Upper lobe of left lung (tissue), 6 donors: ENCODE data around the gene WFIKKN1. TPM values are rescaled to one million over a fixed set of nuclear protein-coding genes. Genes with fewer than 3 reads are reported as not detected.

Experiments used
- ATAC-seq, 2 donors: fragments of 200-7000 bp; cut with Tn5 transposase; one replicate each; pipeline ENCODE4 v1.9.1; 2022; ENCODE audit warnings: mild to moderate bottlenecking in 2 of 2, moderate library complexity in 2 of 2; ENCODE audit not compliant: low FRiP score in 2 of 2
- DNase-seq, 2 donors: peaks; one replicate each; pipeline ENCODE4 v3.0.0-alpha.2; 2019 to 2020
- H3K27ac ChIP-seq, 4 donors: fragments of 200-600 bp; sonication (generic); one replicate each; pipeline ENCODE4 v1.5.1; 2016 to 2019
- H3K27me3 ChIP-seq, 4 donors: fragments of 200-600 bp; sonication (generic); one replicate each; pipeline ENCODE4 v1.5.1; 2017 to 2019
- H3K36me3 ChIP-seq, 4 donors: fragments of 200-600 bp; sonication (generic); one replicate each; pipeline ENCODE4 v1.5.1; 2016 to 2019
- H3K4me1 ChIP-seq, 4 donors: fragments of 200-600 bp; sonication (generic); one replicate each; pipeline ENCODE4 v1.5.1; 2018 to 2019
- H3K4me3 ChIP-seq, 4 donors: fragments of 200-600 bp; sonication (generic); one replicate each; pipeline ENCODE4 v1.5.1; 2017 to 2019; ENCODE audit warnings: mild to moderate bottlenecking in 2 of 4, moderate library complexity in 1 of 4
- H3K9me3 ChIP-seq, 4 donors: fragments of 200-600 bp; sonication (generic); one replicate each; pipeline ENCODE4 v1.5.1; 2018 to 2019
- CTCF ChIP-seq, 6 experiments: fragments of 450-650 bp in 4 of 6; fragments of 200-600 bp in 2 of 6; sonication (generic) in 2 of 6; IDR thresholded peaks; one replicate each; pipeline ENCODE4 v1.5.1; 2016 to 2019; ENCODE audit warnings: antibody characterized with exemption in 6 of 6
- EP300 ChIP-seq, 4 donors: sonication (generic); formaldehyde crosslinking; IDR thresholded peaks; one replicate each; pipeline ENCODE4 v1.5.1; 2017; ENCODE audit warnings: antibody characterized with exemption in 4 of 4, control low read depth in 2 of 4
- POLR2A ChIP-seq, 4 donors: fragments of 450-650 bp; IDR thresholded peaks; one replicate each; pipeline ENCODE4 v1.5.1; 2016 to 2017; ENCODE audit warnings: antibody characterized with exemption in 4 of 4, mild to moderate bottlenecking in 2 of 4
- POLR2AphosphoS5 ChIP-seq, 2 donors: sonication (generic); formaldehyde crosslinking; IDR thresholded peaks; one replicate each; pipeline ENCODE4 v1.5.1; 2017; ENCODE audit warnings: antibody characterized with exemption in 2 of 2
- WGBS, 2 donors: methylation state at CpG; one replicate each; pipeline ENCODE4 v1.1.5; 2017 to 2018; 5-methylcytosine and 5-hydroxymethylcytosine counted together
- total RNA-seq, 6 donors: library from RNA; depleted of rRNA in 4 of 6; stranded (reverse); fragments of >200 nt in 4 of 6; gene quantifications; one replicate each; pipeline versions ENCODE4 v1.1.0 to v1.2.1, GENCODE V29; 2016 to 2021
- donor health status: DM: no; HTN: no; CAD: no; lungs with moderate emphysema.
- donor health status: DM: no; HTN: yes; CAD: no; lungs with severe emphysema.

Gene WFIKKN1
- total RNA-seq, 6 donors from 2014 or later, result 1.7 to 16.8 (median 5.8) TPM

- no peak for TF ChIP-seq POLR2AphosphoS5 (IDR thresholded peaks at IDR 0.05)
- TF ChIP-seq POLR2A (IDR thresholded peaks at IDR 0.05), result peak in 1 of 4 donors; percentile 18
- no peak for TF ChIP-seq EP300 (IDR thresholded peaks at IDR 0.05)
- no peak for TF ChIP-seq CTCF (IDR thresholded peaks at IDR 0.05)
- DNase-seq, result no peak
- Histone ChIP-seq H3K27me3 (no peaks in the 10 kb centered on the region), H3K9me3 (no peaks in the 10 kb centered on the region), H3K36me3 (peaks cover 0 to 4% (median under 1%) of the 10 kb centered on the region in 4 donors), H3K4me3 (peak overlapping the region in 3 of 4 donors; percentile 69 to 96 (median 93)), H3K27ac (peak overlapping the region; percentile 85 to 91 (median 87)), H3K4me1 (peaks cover 50 to 78% (median 73%) of the 10 kb centered on the region in 4 donors)
- WGBS, 2 donors, result 55 to 57% methylated on average over 8 of the region's 8 CpGs
- ATAC-seq, result no peak
Observed at GRCh38 chr16:591231-591630, 39.6 kb upstream of the WFIKKN1 start.

- H3K27me3 ChIP-seq, result no peaks in the 10 kb centered on the region
- H3K4me1 ChIP-seq, result peaks cover 50 to 78% (median 75%) of the 10 kb centered on the region in 4 donors
- H3K9me3 ChIP-seq, result no peaks in the 10 kb centered on the region
- no peak for ATAC-seq
- H3K36me3 ChIP-seq, result peaks cover 0 to 12% (median 4%) of the 10 kb centered on the region in 4 donors
- peak overlapping the region; percentile 85 to 91 (median 87) for H3K27ac ChIP-seq
- DNase-seq, result no peak
- TF ChIP-seq CTCF (IDR thresholded peaks at IDR 0.05) (no peak), EP300 (IDR thresholded peaks at IDR 0.05) (no peak), POLR2A (IDR thresholded peaks at IDR 0.05) (no peak), POLR2AphosphoS5 (IDR thresholded peaks at IDR 0.05) (no peak)
- 54 to 72% methylated on average over 5 to 15 of the region's 15 CpGs for WGBS, 2 donors
- peak overlapping the region in 3 of 4 donors; percentile 69 to 96 (median 93) for H3K4me3 ChIP-seq
Observed at GRCh38 chr16:591892-592517, 38.8 kb upstream of the WFIKKN1 start.

GRCh38 chr16:592518-593306, 38.1 kb upstream of the WFIKKN1 start:
- H3K4me1 ChIP-seq, result peaks cover 44 to 71% (median 68%) of the 10 kb centered on the region in 4 donors
- DNase-seq, result peak; percentile 82 to 92
- TF ChIP-seq POLR2A (IDR thresholded peaks at IDR 0.05) (peak in 1 of 4 donors; percentile 59), EP300 (IDR thresholded peaks at IDR 0.05) (peak in 1 of 4 donors; percentile 54), POLR2AphosphoS5 (IDR thresholded peaks at IDR 0.05) (peak; percentile 61 to 77), CTCF (IDR thresholded peaks at IDR 0.05) (peak in 4 of 6 experiments; percentile 24 to 63 (median 44))
- peak overlapping the region; percentile 85 to 91 (median 87) for H3K27ac ChIP-seq
- no peaks in the 10 kb centered on the region for H3K9me3 ChIP-seq
- peaks cover 0 to 13% (median 6%) of the 10 kb centered on the region in 4 donors for H3K36me3 ChIP-seq
- peak overlapping the region in 3 of 4 donors; percentile 69 to 96 (median 93) for H3K4me3 ChIP-seq
- ATAC-seq, result peak in 1 of 2 donors; percentile 40
- WGBS, 2 donors, result 39 to 41% methylated on average over 5 to 24 of the region's 24 CpGs
- H3K27me3 ChIP-seq, result no peaks in the 10 kb centered on the region

- H3K36me3 ChIP-seq, result peaks cover 0 to 13% (median 6%) of the 10 kb centered on the region in 4 donors
- peak in 1 of 2 donors; percentile 86 for DNase-seq
- peak in 1 of 2 donors; percentile 20 for ATAC-seq
- H3K27me3 ChIP-seq, result no peaks in the 10 kb centered on the region
- peak overlapping the region; percentile 85 to 91 (median 87) for H3K27ac ChIP-seq
- no peak overlapping the region for H3K4me3 ChIP-seq
- WGBS, 2 donors, result 60 to 75% methylated on average over 9 of the region's 9 CpGs
- TF ChIP-seq POLR2A (IDR thresholded peaks at IDR 0.05) (no peak), POLR2AphosphoS5 (IDR thresholded peaks at IDR 0.05) (peak in 1 of 2 donors; percentile 41)
- peaks cover 37 to 64% (median 61%) of the 10 kb centered on the region in 4 donors for H3K4me1 ChIP-seq
- H3K9me3 ChIP-seq, result no peaks in the 10 kb centered on the region
Observed at GRCh38 chr16:593406-593805, 37.4 kb upstream of the WFIKKN1 start.

GRCh38 chr16:593807-594206, 37.0 kb upstream of the WFIKKN1 start:
- DNase-seq, result no peak
- TF ChIP-seq EP300 (IDR thresholded peaks at IDR 0.05), result no peak
- peak in 1 of 6 experiments; percentile 25 for TF ChIP-seq CTCF (IDR thresholded peaks at IDR 0.05)
- no peak for TF ChIP-seq POLR2A (IDR thresholded peaks at IDR 0.05)
- TF ChIP-seq POLR2AphosphoS5 (IDR thresholded peaks at IDR 0.05), result no peak
- H3K27me3 ChIP-seq, result no peaks in the 10 kb centered on the region
- WGBS, 2 donors, result 73 to 90% methylated on average over 2 to 15 of the region's 16 CpGs
- no peak overlapping the region for H3K4me3 ChIP-seq
- H3K4me1 ChIP-seq, result peaks cover 37 to 61% (median 58%) of the 10 kb centered on the region in 4 donors
- no peaks in the 10 kb centered on the region for H3K9me3 ChIP-seq
- ATAC-seq, result no peak
- H3K36me3 ChIP-seq, result peaks cover 0 to 16% (median 8%) of the 10 kb centered on the region in 4 donors
- peak overlapping the region; percentile 85 to 91 (median 87) for H3K27ac ChIP-seq
